ENCODE results near the gene KRTAP9-4.

DNA sequence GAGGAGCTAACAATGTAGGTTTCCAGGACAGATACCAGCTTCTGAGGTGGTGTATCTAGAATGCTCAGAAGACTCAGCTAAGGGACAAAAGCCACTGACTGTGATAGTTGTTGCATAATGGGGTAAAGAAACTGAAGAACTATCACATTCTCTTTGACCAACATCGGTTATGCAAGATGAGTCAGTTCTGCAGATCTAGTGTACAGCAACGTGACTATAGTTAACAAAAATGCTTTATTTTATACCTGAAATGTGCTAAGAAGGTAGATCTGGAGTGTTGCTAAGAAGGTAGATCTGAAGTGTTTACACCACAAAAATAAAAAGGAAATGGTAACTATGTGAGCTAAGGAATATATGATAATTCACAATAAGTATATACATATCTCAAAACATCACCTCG, 18.2 kb downstream of the KRTAP9-4 start:
- TF ChIP-seq, protein P1, sequence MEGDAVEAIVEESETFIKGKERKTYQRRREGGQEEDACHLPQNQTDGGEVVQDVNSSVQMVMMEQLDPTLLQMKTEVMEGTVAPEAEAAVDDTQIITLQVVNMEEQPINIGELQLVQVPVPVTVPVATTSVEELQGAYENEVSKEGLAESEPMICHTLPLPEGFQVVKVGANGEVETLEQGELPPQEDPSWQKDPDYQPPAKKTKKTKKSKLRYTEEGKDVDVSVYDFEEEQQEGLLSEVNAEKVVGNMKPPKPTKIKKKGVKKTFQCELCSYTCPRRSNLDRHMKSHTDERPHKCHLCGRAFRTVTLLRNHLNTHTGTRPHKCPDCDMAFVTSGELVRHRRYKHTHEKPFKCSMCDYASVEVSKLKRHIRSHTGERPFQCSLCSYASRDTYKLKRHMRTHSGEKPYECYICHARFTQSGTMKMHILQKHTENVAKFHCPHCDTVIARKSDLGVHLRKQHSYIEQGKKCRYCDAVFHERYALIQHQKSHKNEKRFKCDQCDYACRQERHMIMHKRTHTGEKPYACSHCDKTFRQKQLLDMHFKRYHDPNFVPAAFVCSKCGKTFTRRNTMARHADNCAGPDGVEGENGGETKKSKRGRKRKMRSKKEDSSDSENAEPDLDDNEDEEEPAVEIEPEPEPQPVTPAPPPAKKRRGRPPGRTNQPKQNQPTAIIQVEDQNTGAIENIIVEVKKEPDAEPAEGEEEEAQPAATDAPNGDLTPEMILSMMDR (IDR thresholded peaks at IDR 0.05) = no peak
- TF ChIP-seq POLR2A (IDR thresholded peaks at IDR 0.05) (no peak), EP300 (IDR thresholded peaks at IDR 0.05) (no peak), POLR2AphosphoS5 (IDR thresholded peaks at IDR 0.05) (no peak)

Data from gastroesophageal sphincter (tissue), 3 donors.